Common myeloid progenitor, CD34-positive (primary cell): ENCODE results near the gene TBL1X.
"Not testable (repeated sequence)": the region's sequence is repeated elsewhere in the genome, so short reads cannot be mapped to it uniquely, and the experiment has no call there.

Experiments
- CTCF ChIA-PET: fragments of 350-600 bp; sonication (Branson Sonifier 250); formaldehyde crosslinking; loops from one replicate; lab custom pipeline; 2021; ENCODE audit warnings: antibody characterized with exemption; lab: Charles Lee
- POLR2A ChIA-PET: fragments of 350-600 bp; sonication (Branson Sonifier 250); formaldehyde crosslinking; loops from one replicate; lab custom pipeline; 2021; ENCODE audit warnings: antibody characterized with exemption; lab: Charles Lee
- DNase-seq, 3 donors: peaks; one replicate each; pipeline versions ENCODE4 v3.0.0 to v3.0.0-alpha.2; 2013
- H3K27ac ChIP-seq, 2 experiments: 1 replicate in 1 of 2; 2 replicates in 1 of 2; pipeline ENCODE4 v1.7.0; 2013; ENCODE audit warnings: inconsistent platforms in 2 of 2, low read length in 2 of 2, mild to moderate bottlenecking in 2 of 2, low read depth in 1 of 2, moderate library complexity in 1 of 2; ENCODE audit not compliant: severe bottlenecking in 2 of 2, insufficient read depth in 1 of 2, poor library complexity in 1 of 2
- H3K27me3 ChIP-seq, 5 experiments: replicated peaks in 2 of 5; 1 replicate in 3 of 5; 2 replicates in 2 of 5; pipeline versions ENCODE4 v1.6.1 to v1.7.0; 2013; ENCODE audit warnings: low read length in 4 of 5, mild to moderate bottlenecking in 2 of 5, moderate library complexity in 2 of 5, inconsistent platforms in 1 of 5; ENCODE audit not compliant: insufficient read depth in 5 of 5, control insufficient read depth in 4 of 5
- H3K36me3 ChIP-seq, 4 experiments: 1 replicate in 2 of 4; 2 replicates in 2 of 4; pipeline versions ENCODE4 v1.6.1 to v1.7.0; 2013; ENCODE audit warnings: low read length in 3 of 4, control low read depth in 1 of 4, mild to moderate bottlenecking in 1 of 4; ENCODE audit not compliant: control insufficient read depth in 4 of 4, insufficient read depth in 4 of 4
- H3K4me1 ChIP-seq, 4 experiments: 1 replicate in 3 of 4; 2 replicates in 1 of 4; pipeline versions ENCODE4 v1.6.1 to v1.7.1; 2013; ENCODE audit warnings: low read length in 3 of 4, mild to moderate bottlenecking in 3 of 4, control low read depth in 1 of 4, inconsistent platforms in 1 of 4, moderate library complexity in 1 of 4; ENCODE audit not compliant: control insufficient read depth in 4 of 4, insufficient read depth in 4 of 4; ENCODE audit errors: control extremely low read depth in 1 of 4
- H3K4me3 ChIP-seq, 7 experiments: 1 replicate in 4 of 7; 2 replicates in 3 of 7; pipeline versions ENCODE4 v1.5.1 to v1.7.0; 2013; ENCODE audit warnings: mild to moderate bottlenecking in 7 of 7, low read length in 6 of 7, moderate library complexity in 6 of 7, inconsistent platforms in 2 of 7, low read depth in 2 of 7, control low read depth in 1 of 7; ENCODE audit not compliant: insufficient read depth in 4 of 7, control insufficient read depth in 1 of 7; ENCODE audit errors: extremely low read depth in 1 of 7
- H3K9me3 ChIP-seq, 5 experiments: 1 replicate in 4 of 5; 2 replicates in 1 of 5; pipeline versions ENCODE4 v1.6.1 to v1.7.1; 2013; ENCODE audit warnings: low read length in 4 of 5, mild to moderate bottlenecking in 2 of 5, inconsistent platforms in 1 of 5, low read depth in 1 of 5, moderate library complexity in 1 of 5; ENCODE audit not compliant: control insufficient read depth in 4 of 5, insufficient read depth in 2 of 5; ENCODE audit errors: control extremely low read depth in 1 of 5
- WGBS: methylation state at CpG from one replicate; pipeline ENCODE4 v1.1.5; 2013; ENCODE audit not compliant: insufficient coverage; 5-methylcytosine and 5-hydroxymethylcytosine counted together

TBL1X gene

GRCh38 chrX:9471571-9471985, 6.7 kb downstream of the TBL1X start:
- H3K9me3 ChIP-seq, result no peaks in the 10 kb centered on the region
- POLR2A ChIA-PET, result no interaction called here
- CTCF ChIA-PET, result interaction anchor here (0.9 kb wide), 1 partner anchor 18 kb away, joined by 3 read pairs; no protein-coding TSS in a partner anchor

DNA sequence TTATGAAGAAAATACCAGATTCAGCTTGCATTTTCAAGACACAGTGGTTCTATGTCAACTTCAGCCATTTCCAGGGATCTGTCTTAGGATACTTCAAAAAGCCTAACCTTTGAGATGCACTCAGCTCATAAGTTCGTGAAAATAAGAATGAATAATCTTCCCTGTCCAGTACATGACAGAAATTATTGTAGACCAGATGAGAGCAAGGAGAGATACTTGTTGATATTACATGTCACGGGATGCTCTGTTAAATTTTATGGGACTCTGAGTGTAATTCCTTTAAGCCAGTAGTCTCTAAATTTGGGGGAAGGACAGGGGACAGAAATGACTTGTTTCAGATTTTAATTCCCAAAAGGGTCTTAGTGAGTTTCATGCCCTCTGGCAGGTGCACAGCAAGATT, 8.8 kb downstream of the TBL1X start:
- H3K27me3 ChIP-seq, result peaks cover 0 to 2% (median 0%) of the 10 kb centered on the region in 5 experiments
- H3K36me3 ChIP-seq, result peaks cover 0 to 2% (median 0%) of the 10 kb centered on the region in 4 experiments
- POLR2A ChIA-PET, result no interaction called here
- H3K4me3 ChIP-seq, result no peak overlapping the region
- H3K4me1 ChIP-seq, result no peaks in the 10 kb centered on the region
- no peaks in the 10 kb centered on the region for H3K9me3 ChIP-seq
- no peak overlapping the region for H3K27ac ChIP-seq
- 100% methylated on average over 2 of the region's 2 CpGs for WGBS
- CTCF ChIA-PET, result no interaction called here
- no peak for DNase-seq

More at GRCh38 chrX:9471571-9471985, 6.7 kb downstream of the TBL1X start:
- DNase-seq, result no peak
- peaks cover 0 to 2% (median 0%) of the 10 kb centered on the region in 4 experiments for H3K36me3 ChIP-seq
- 85% methylated on average over 9 of the region's 12 CpGs for whole genome bisulfite sequencing
- peaks cover 0 to 20% (median 0%) of the 10 kb centered on the region in 5 experiments for H3K27me3 ChIP-seq
- no peak overlapping the region for H3K27ac ChIP-seq
- peaks cover 2 to 8% (median 8%) of the 10 kb centered on the region in 4 experiments for H3K4me1 ChIP-seq
- no peak overlapping the region for H3K4me3 ChIP-seq

DNA sequence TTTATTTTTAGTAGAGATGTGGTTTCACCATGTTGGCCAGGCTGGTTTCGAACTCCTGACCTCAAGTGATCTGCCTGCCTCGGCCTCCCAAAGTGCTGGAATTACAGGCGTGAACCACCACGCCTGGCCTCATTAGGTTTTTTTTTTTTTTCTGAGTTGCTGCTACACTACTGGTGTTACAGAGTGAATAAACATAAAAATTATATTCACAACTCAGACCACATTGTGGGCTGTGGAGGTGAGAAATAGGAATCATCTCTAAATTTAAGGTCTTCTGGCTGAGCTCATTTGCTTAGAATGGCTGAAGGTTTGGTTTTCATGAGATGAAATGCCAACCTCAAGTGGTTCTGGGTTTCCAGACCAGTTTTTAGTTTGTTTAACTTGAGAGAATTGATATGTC, 10.6 kb downstream of the TBL1X start:
- H3K36me3 ChIP-seq, H3K27ac ChIP-seq, H3K4me1 ChIP-seq, DNase-seq, H3K4me3 ChIP-seq, CTCF ChIA-PET, POLR2A ChIA-PET, H3K9me3 ChIP-seq, H3K27me3 ChIP-seq: not testable (repeated sequence)
- 100% methylated on average over 1 of the region's 4 CpGs for WGBS

GRCh38 chrX:9475984-9476383, 11.1 kb downstream of the TBL1X start:
- H3K4me1 ChIP-seq, result no peaks in the 10 kb centered on the region
- H3K4me3 ChIP-seq, result no peak overlapping the region
- WGBS, result 75% methylated on average over 1 of the region's 1 CpG
- CTCF ChIA-PET, result no interaction called here
- H3K27me3 ChIP-seq, result no peaks in the 10 kb centered on the region
- peak in 2 of 3 donors; percentile 16 to 42 for DNase-seq
- H3K27ac ChIP-seq, result no peak overlapping the region
- no peaks in the 10 kb centered on the region for H3K36me3 ChIP-seq
- H3K9me3 ChIP-seq, result no peaks in the 10 kb centered on the region
- POLR2A ChIA-PET, result no interaction called here

DNA sequence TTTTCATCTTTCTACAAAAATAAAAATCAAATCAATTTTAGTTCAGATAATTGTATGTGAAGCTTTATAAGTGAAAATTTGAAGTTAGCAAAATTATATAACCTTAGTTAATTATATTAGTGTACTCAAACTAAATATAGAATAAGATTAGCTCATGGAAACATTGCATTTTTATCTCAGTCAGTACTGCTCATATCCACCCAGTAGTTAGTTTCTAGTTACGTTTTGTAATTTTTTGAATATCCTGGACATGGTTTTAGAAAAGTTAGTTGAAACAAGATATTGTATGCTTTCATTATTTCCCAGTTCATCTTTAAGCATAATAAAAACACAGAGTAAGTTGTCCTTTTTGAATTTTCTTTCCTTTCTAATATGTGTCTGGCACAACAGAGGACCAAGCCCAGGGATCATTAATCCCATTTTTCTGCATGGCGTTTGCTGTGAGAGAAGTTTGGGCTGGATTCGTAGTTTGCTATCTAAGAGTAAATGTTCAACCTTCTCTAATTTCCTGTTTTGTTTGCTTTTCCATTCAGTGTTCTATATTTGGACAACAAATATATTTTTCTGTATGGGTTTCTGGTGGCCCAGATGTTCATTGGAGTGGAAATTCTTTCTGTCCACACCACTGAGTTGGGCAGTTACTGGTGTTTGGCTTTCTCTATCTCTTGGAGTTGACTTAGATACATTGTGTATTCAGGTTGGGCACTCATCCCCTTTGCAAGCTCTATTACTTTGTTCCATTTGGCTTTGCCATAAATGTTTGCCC, 12.1 kb downstream of the TBL1X start:
- H3K4me1 ChIP-seq, result no peaks in the 10 kb centered on the region
- no peak overlapping the region for H3K4me3 ChIP-seq
- POLR2A ChIA-PET, result no interaction called here
- DNase-seq, result no peak
- no peak overlapping the region for H3K27ac ChIP-seq
- no peaks in the 10 kb centered on the region for H3K36me3 ChIP-seq
- no CpG with 5 or more reads among the region's 3 CpGs for WGBS
- peaks cover 0 to 5% (median 0%) of the 10 kb centered on the region in 5 experiments for H3K9me3 ChIP-seq
- CTCF ChIA-PET, result no interaction called here
- H3K27me3 ChIP-seq, result no peaks in the 10 kb centered on the region

- CTCF ChIA-PET, result interaction anchor here (0.6 kb wide), 1 partner anchor 32 kb away, joined by 3 read pairs; no protein-coding TSS in a partner anchor
- H3K9me3 ChIP-seq, result peaks cover 0 to 5% (median 0%) of the 10 kb centered on the region in 5 experiments
- H3K36me3 ChIP-seq, result no peaks in the 10 kb centered on the region
- POLR2A ChIA-PET, result no interaction called here
- no peak for DNase-seq
- H3K27ac ChIP-seq, result no peak overlapping the region
- H3K4me1 ChIP-seq, result no peaks in the 10 kb centered on the region
- H3K4me3 ChIP-seq, result no peak overlapping the region
- 84% methylated on average over 2 of the region's 2 CpGs for WGBS
- H3K27me3 ChIP-seq, result no peaks in the 10 kb centered on the region
Measured at GRCh38 chrX:9482408-9482807, 17.6 kb downstream of the TBL1X start.

DNA sequence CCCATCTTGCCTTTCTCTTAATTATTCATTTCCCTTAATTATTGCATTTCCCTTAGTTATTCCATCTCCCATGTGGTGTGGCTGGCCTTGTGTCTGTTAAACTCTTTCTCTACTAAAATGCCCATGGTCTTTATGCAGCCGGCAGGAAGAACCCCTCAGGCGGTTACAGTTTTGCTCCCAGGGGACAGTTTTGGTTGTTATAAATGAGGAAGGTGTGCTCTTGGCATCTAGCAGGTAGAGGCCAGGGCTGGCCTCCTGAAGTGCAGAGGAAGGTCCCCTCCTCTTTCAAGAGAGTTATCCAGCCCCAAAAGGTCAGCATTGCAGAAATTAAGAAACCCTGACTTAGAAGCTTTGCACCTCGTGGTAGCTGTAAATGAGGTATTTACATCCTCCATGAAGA, 18.0 kb downstream of the TBL1X start:
- Histone ChIP-seq H3K27me3 (no peaks in the 10 kb centered on the region), H3K4me1 (no peaks in the 10 kb centered on the region), H3K36me3 (no peaks in the 10 kb centered on the region), H3K4me3 (no peak overlapping the region), H3K9me3 (peaks cover 0 to 5% (median 0%) of the 10 kb centered on the region in 5 experiments), H3K27ac (no peak overlapping the region)
- ChIA-PET POLR2A (no interaction called here), CTCF (no interaction called here)
- DNase-seq, result no peak
- WGBS, result 58% methylated on average over 2 of the region's 3 CpGs
